Breast epithelium (tissue), 4 donors: Measurements from ENCODE around the gene MAN2A1. TPM values are rescaled to one million over a fixed set of nuclear protein-coding genes. Genes with fewer than 3 reads are reported as not detected.

ENCODE experiments used
- DNase-seq, 2 donors: peaks; one replicate each; pipeline ENCODE4 v3.0.0-alpha.2; 2019; ENCODE audit warnings: low spot score in 2 of 2
- H3K27ac ChIP-seq, 2 donors: fragments of 200-600 bp; sonication (generic) in 1 of 2; one replicate each; pipeline ENCODE4 v1.5.1; 2016 to 2019; ENCODE audit warnings: mild to moderate bottlenecking in 1 of 2
- H3K27me3 ChIP-seq, 2 donors: fragments of 200-600 bp; sonication (generic) in 1 of 2; one replicate each; pipeline versions ENCODE4 v1.5.1 to v1.6.0; 2017 to 2019; ENCODE audit warnings: control low read depth in 1 of 2, mild to moderate bottlenecking in 1 of 2
- H3K36me3 ChIP-seq: fragments of 200-600 bp; one replicate; pipeline ENCODE4 v1.5.1; 2019
- H3K4me1 ChIP-seq, 2 donors: fragments of 200-600 bp; sonication (generic); one replicate each; pipeline ENCODE4 v1.5.1; 2016 to 2019; ENCODE audit warnings: control low read depth in 1 of 2
- H3K4me3 ChIP-seq, 3 donors: fragments of 200-600 bp; sonication (generic); 1 replicate in 2 of 3; 2 replicates in 1 of 3; pipeline ENCODE4 v1.5.1; 2016 to 2019; ENCODE audit warnings: mild to moderate bottlenecking in 3 of 3, moderate library complexity in 2 of 3
- H3K9me3 ChIP-seq, 2 donors: fragments of 200-600 bp; sonication (generic) in 1 of 2; one replicate each; pipeline ENCODE4 v1.5.1; 2016 to 2019; ENCODE audit warnings: control low read depth in 1 of 2
- CTCF ChIP-seq, 3 donors: fragments of 450-650 bp; IDR thresholded peaks; one replicate each; pipeline ENCODE4 v1.5.1; 2016 to 2017; ENCODE audit warnings: antibody characterized with exemption in 3 of 3, mild to moderate bottlenecking in 3 of 3, moderate library complexity in 3 of 3
- POLR2A ChIP-seq: fragments of 450-650 bp; IDR thresholded peaks from one replicate; pipeline ENCODE4 v1.6.1; 2016; ENCODE audit warnings: antibody characterized with exemption, mild to moderate bottlenecking, moderate library complexity
- POLR2AphosphoS5 ChIP-seq, 3 donors: sonication (generic); formaldehyde crosslinking; IDR thresholded peaks; one replicate each; pipeline ENCODE4 v1.6.1; 2017; ENCODE audit warnings: antibody characterized with exemption in 3 of 3
- intact Hi-C: fragments of 100-400 bp; cut with DNase I; formaldehyde crosslinking; loops from one replicate; pipeline ENCODE4 v1.15.1; 2023; ENCODE audit warnings: low total_unique reads
- total RNA-seq, 3 donors: library from RNA; depleted of rRNA; stranded (reverse); fragments of >200 nt; gene quantifications; one replicate each; pipeline ENCODE4 v1.1.0, GENCODE V29; 2016

Gene MAN2A1
- total RNA-seq, 3 donors from 2014 or later = 57.9 to 68.6 (median 63.3) TPM

- TF ChIP-seq CTCF (IDR thresholded peaks at IDR 0.05) (no peak), POLR2AphosphoS5 (IDR thresholded peaks at IDR 0.05) (no peak), POLR2A (no peak)
- no peaks in the 10 kb centered on the region for H3K9me3 ChIP-seq
- intact Hi-C loops = no loop called here
- no peak overlapping the region for H3K4me3 ChIP-seq
- H3K27ac ChIP-seq = no peak overlapping the region
- no peaks in the 10 kb centered on the region for H3K27me3 ChIP-seq
- DNase-seq = no peak
- no peaks in the 10 kb centered on the region for H3K4me1 ChIP-seq
- no peaks in the 10 kb centered on the region for H3K36me3 ChIP-seq
Observed at GRCh38 chr5:109812698-109813097, 123.0 kb downstream of the MAN2A1 start.

GRCh38 chr5:109816732-109817131, 127.0 kb downstream of the MAN2A1 start:
- H3K4me3 ChIP-seq = no peak overlapping the region
- DNase-seq = no peak
- no peaks in the 10 kb centered on the region for H3K27me3 ChIP-seq
- no peak for TF ChIP-seq CTCF (IDR thresholded peaks at IDR 0.05)
- TF ChIP-seq POLR2A = no peak
- TF ChIP-seq POLR2AphosphoS5 (IDR thresholded peaks at IDR 0.05) = no peak
- no peak overlapping the region for H3K27ac ChIP-seq
- H3K9me3 ChIP-seq = no peaks in the 10 kb centered on the region
- H3K36me3 ChIP-seq = no peaks in the 10 kb centered on the region
- intact Hi-C loops = no loop called here
- H3K4me1 ChIP-seq = no peaks in the 10 kb centered on the region

- Histone ChIP-seq H3K27me3 (no peaks in the 10 kb centered on the region), H3K9me3 (no peaks in the 10 kb centered on the region), H3K36me3 (no peaks in the 10 kb centered on the region), H3K4me3 (no peak overlapping the region), H3K4me1 (no peaks in the 10 kb centered on the region), H3K27ac (no peak overlapping the region)
- TF ChIP-seq POLR2AphosphoS5 (IDR thresholded peaks at IDR 0.05) = no peak
- TF ChIP-seq POLR2A = no peak
- no peak for TF ChIP-seq CTCF (IDR thresholded peaks at IDR 0.05)
- no peak for DNase-seq
- intact Hi-C loops = no loop called here
Observed at GRCh38 chr5:109819878-109820277, 130.2 kb downstream of the MAN2A1 start.

GRCh38 chr5:109823597-109823996, 133.9 kb downstream of the MAN2A1 start:
- Histone ChIP-seq H3K27ac (no peak overlapping the region), H3K4me1 (no peaks in the 10 kb centered on the region), H3K27me3 (no peaks in the 10 kb centered on the region), H3K36me3 (no peaks in the 10 kb centered on the region), H3K4me3 (no peak overlapping the region), H3K9me3 (no peaks in the 10 kb centered on the region)
- intact Hi-C loops = no loop called here
- TF ChIP-seq CTCF (IDR thresholded peaks at IDR 0.05) (no peak), POLR2AphosphoS5 (IDR thresholded peaks at IDR 0.05) (no peak), POLR2A (no peak)
- DNase-seq = no peak

- no peak for DNase-seq
- H3K4me3 ChIP-seq = no peak overlapping the region
- H3K36me3 ChIP-seq = no peaks in the 10 kb centered on the region
- intact Hi-C loops = no loop called here
- H3K4me1 ChIP-seq = no peaks in the 10 kb centered on the region
- H3K27ac ChIP-seq = no peak overlapping the region
- TF ChIP-seq POLR2AphosphoS5 (IDR thresholded peaks at IDR 0.05) = no peak
- no peak for TF ChIP-seq POLR2A
- no peak for TF ChIP-seq CTCF (IDR thresholded peaks at IDR 0.05)
- no peaks in the 10 kb centered on the region for H3K9me3 ChIP-seq
- H3K27me3 ChIP-seq = no peaks in the 10 kb centered on the region
Observed at GRCh38 chr5:109825450-109825849, 135.7 kb downstream of the MAN2A1 start.
